Body of pancreas (tissue), 4 donors: Measurements from ENCODE around the gene HYAL1. TPM values are rescaled to one million over a fixed set of nuclear protein-coding genes. Genes with fewer than 3 reads are reported as not detected.

Experiments
- ATAC-seq: fragments of 150-250 bp; one replicate; pipeline ENCODE4 v1.9.1; 2016
- DNase-seq, 4 donors: peaks; one replicate each; pipeline ENCODE4 v3.0.0-alpha.2; 2019
- H3K27ac ChIP-seq, 4 donors: fragments of 200-600 bp; sonication (generic); 1 replicate in 3 of 4; 2 replicates in 1 of 4; pipeline versions ENCODE4 v1.5.1 to v1.6.1; 2016 to 2019; ENCODE audit warnings: mild to moderate bottlenecking in 1 of 4, mixed read lengths in 1 of 4, moderate library complexity in 1 of 4
- H3K27me3 ChIP-seq, 2 donors: fragments of 200-600 bp; sonication (generic); one replicate each; pipeline ENCODE4 v1.6.0; 2016; ENCODE audit warnings: mild to moderate bottlenecking in 1 of 2
- H3K36me3 ChIP-seq, 2 donors: fragments of 200-600 bp; sonication (generic); replicated peaks in 1 of 2; 2 replicates each; pipeline ENCODE4 v1.5.1; 2016; ENCODE audit warnings: low read depth in 2 of 2; ENCODE audit not compliant: insufficient read depth in 1 of 2
- H3K4me1 ChIP-seq: fragments of 200-600 bp; sonication (generic); one replicate; pipeline ENCODE4 v1.6.0; 2016
- H3K4me3 ChIP-seq, 2 donors: fragments of 200-600 bp; sonication (generic); 1 replicate in 1 of 2; 2 replicates in 1 of 2; pipeline ENCODE4 v1.5.1; 2016 to 2019
- H3K9me3 ChIP-seq, 3 donors: fragments of 200-600 bp; sonication (generic); 1 replicate in 2 of 3; 2 replicates in 1 of 3; pipeline ENCODE4 v1.5.1; 2016
- POLR2A ChIP-seq, 3 donors: fragments of 450-650 bp; IDR thresholded peaks; one replicate each; pipeline ENCODE4 v1.6.1; 2016; ENCODE audit warnings: antibody characterized with exemption in 3 of 3, mild to moderate bottlenecking in 2 of 3
- WGBS, 2 donors: methylation state at CpG; one replicate each; pipeline ENCODE4 v1.1.5; 2017; 5-methylcytosine and 5-hydroxymethylcytosine counted together
- intact Hi-C: fragments of 100-400 bp; cut with DNase I; formaldehyde crosslinking; loops from one replicate; pipeline ENCODE4 v1.15.1; 2023
- total RNA-seq, 2 donors: library from RNA; depleted of rRNA; stranded (reverse); fragments of >200 nt; gene quantifications; one replicate each; pipeline ENCODE4 v1.1.0, GENCODE V29; 2016
- TF ChIP-seq, protein P1 (sequence below), 7 experiments: fragments of 450-650 bp in 4 of 7; fragments of 200-600 bp in 3 of 7; sonication (generic) in 3 of 7; IDR thresholded peaks; one replicate each; pipeline ENCODE4 v1.5.1; 2016 to 2019; ENCODE audit warnings: antibody characterized with exemption in 7 of 7

HYAL1 gene
- total RNA-seq, 2 donors from 2014 or later, result 13.0 to 20.4 TPM

DNA sequence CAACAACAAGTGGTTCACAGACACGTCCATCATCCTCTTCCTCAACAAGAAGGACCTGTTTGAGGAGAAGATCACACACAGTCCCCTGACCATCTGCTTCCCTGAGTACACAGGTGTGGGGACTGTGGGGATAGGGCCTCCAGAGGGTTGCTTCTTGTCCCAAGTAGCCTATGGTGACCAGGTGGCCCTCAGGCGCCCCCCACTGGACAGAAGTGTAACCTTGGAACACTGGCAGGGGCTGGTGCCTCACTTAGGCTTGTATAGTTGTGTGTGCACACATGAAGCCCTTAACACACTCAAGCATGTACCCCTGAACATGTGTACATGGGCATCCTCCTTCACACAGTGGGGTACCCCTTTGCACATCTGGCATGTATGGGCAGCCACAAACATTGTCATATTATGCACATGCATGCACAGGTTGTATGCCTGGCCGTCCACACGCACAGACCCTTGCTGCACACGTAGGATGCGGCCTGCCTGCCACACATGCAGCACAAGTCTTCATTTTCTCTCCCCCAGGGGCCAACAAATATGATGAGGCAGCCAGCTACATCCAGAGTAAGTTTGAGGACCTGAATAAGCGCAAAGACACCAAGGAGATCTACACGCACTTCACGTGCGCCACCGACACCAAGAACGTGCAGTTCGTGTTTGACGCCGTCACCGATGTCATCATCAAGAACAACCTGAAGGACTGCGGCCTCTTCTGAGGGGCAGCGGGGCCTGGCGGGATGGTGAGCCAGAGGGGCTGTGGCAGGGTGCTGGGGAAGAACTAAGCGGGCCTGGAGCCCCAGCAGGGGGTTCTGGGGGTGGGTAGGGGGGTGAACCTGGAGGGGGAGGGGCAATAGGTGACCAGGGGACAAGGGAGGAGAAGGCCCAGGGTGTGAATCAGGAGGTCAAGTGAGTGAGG lies 46.1 kb downstream of the HYAL1 start:
- DNase-seq, result peak in 2 of 4 donors; percentile 56 to 69
- peaks cover 24% of the 10 kb centered on the region for H3K4me1 ChIP-seq
- no peak overlapping the region for H3K27ac ChIP-seq
- H3K4me3 ChIP-seq, result no peak overlapping the region
- no peaks in the 10 kb centered on the region for H3K27me3 ChIP-seq
- intact Hi-C loops, result no loop called here
- TF ChIP-seq POLR2A (IDR thresholded peaks at IDR 0.05), result no peak
- TF ChIP-seq, protein P1, sequence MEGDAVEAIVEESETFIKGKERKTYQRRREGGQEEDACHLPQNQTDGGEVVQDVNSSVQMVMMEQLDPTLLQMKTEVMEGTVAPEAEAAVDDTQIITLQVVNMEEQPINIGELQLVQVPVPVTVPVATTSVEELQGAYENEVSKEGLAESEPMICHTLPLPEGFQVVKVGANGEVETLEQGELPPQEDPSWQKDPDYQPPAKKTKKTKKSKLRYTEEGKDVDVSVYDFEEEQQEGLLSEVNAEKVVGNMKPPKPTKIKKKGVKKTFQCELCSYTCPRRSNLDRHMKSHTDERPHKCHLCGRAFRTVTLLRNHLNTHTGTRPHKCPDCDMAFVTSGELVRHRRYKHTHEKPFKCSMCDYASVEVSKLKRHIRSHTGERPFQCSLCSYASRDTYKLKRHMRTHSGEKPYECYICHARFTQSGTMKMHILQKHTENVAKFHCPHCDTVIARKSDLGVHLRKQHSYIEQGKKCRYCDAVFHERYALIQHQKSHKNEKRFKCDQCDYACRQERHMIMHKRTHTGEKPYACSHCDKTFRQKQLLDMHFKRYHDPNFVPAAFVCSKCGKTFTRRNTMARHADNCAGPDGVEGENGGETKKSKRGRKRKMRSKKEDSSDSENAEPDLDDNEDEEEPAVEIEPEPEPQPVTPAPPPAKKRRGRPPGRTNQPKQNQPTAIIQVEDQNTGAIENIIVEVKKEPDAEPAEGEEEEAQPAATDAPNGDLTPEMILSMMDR (IDR thresholded peaks at IDR 0.05), result peak in 6 of 7 experiments; percentile 13 to 52 (median 39)
- peaks cover 4 to 16% of the 10 kb centered on the region in 2 donors for H3K36me3 ChIP-seq
- 90 to 94% methylated on average over 19 to 20 of the region's 20 CpGs for WGBS, 2 donors
- no peaks in the 10 kb centered on the region for H3K9me3 ChIP-seq
- no peak for ATAC-seq

DNA sequence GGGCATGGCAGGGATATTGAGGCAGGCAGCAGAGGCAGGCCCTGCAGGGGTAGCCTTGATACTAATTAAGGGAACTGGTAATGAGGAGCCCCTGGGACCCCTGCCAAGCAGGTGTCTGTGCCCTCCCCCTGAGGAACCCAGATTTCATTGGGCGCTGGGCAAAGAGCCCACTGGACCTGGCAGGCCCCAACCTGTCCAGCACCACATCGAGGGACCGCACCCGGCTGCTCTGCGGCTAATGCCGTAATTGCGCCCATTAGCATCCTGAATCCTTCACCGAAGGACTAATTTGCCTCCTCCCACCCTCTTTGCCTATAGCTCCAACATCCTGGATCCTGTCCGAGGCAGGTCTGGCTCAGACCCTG lies 48.1 kb downstream of the HYAL1 start:
- Histone ChIP-seq H3K4me3 (no peak overlapping the region), H3K9me3 (no peaks in the 10 kb centered on the region), H3K36me3 (peaks cover 4 to 16% of the 10 kb centered on the region in 2 donors), H3K4me1 (peaks cover 16% of the 10 kb centered on the region), H3K27ac (peak overlapping the region in 2 of 4 donors; percentile 60 to 68), H3K27me3 (no peaks in the 10 kb centered on the region)
- WGBS, 2 donors, result 90 to 95% methylated on average over 7 to 9 of the region's 9 CpGs
- DNase-seq (no peak), ATAC-seq (no peak)
- intact Hi-C loops, result no loop called here
- TF ChIP-seq POLR2A (IDR thresholded peaks at IDR 0.05), result no peak
- TF ChIP-seq, protein P1 (IDR thresholded peaks at IDR 0.05), result no peak

DNA sequence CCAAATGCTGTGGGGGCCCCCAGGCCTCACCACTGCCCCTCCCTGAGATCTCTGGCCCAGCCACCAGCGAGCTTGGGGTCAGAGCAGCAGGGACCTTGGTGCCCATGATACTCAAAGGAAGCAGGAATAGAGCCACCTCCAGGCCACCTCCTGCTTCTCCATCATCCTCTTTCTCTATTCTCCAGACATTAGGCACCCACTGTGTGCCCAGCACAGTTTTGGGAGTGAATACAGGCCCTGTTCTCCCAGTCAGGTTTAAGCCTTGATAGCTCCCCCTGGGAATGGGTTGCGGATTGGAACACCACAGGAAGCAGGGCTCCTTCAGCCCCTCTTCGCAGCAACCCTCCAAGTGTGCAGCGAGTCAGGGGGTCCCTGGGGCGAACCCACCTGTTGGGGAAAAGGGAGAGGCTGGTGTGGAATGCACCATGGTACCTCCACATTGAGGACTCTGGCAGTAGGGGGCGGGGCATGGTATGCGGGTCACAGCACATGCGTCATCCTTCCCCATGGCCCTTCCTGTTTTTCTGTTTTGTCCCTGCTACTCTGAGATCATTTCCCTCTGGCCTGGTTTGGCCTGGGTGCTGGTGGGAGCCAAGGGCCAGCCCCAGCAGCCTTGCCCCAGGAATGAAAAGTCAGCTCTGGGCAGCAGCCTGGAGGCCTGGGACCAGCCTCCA lies 48.7 kb downstream of the HYAL1 start:
- peaks cover 14% of the 10 kb centered on the region for H3K4me1 ChIP-seq
- H3K36me3 ChIP-seq, result peaks cover 4 to 16% of the 10 kb centered on the region in 2 donors
- no peak overlapping the region for H3K4me3 ChIP-seq
- DNase-seq (peak in 1 of 4 donors; percentile 71), ATAC-seq (no peak)
- TF ChIP-seq, protein P1 (IDR thresholded peaks at IDR 0.05), result no peak
- no peak for TF ChIP-seq POLR2A (IDR thresholded peaks at IDR 0.05)
- intact Hi-C loops, result no loop called here
- H3K27me3 ChIP-seq, result no peaks in the 10 kb centered on the region
- H3K27ac ChIP-seq, result peak overlapping the region in 3 of 4 donors; percentile 17 to 68 (median 60)
- H3K9me3 ChIP-seq, result no peaks in the 10 kb centered on the region
- 80 to 84% methylated on average over 8 of the region's 8 CpGs for WGBS, 2 donors

DNA sequence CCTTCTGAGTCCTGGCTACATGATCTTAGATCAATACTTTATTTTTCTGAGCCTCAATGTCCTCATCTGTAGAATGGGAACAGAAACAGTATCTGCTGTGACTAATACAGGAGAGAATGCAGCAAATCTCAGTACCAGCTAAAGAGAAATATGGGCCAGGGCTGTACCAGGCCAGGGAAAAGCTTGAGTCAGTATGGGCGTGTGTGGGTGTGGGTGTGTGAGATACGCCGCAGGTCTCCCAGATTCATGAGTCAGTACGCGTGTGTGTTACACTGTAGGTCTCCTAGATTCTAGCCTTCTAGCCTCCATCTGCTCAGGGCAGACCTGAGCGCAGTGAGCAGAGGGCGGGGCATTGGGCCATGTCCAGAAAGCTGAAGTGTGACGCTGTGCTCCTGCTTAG lies 52.2 kb downstream of the HYAL1 start:
- Histone ChIP-seq H3K36me3 (peaks cover 0 to 4% of the 10 kb centered on the region in 2 donors), H3K27ac (no peak overlapping the region), H3K4me1 (peaks cover 24% of the 10 kb centered on the region), H3K4me3 (no peak overlapping the region), H3K9me3 (no peaks in the 10 kb centered on the region), H3K27me3 (no peaks in the 10 kb centered on the region)
- 82 to 83% methylated on average over 8 of the region's 8 CpGs for WGBS, 2 donors
- no peak for ATAC-seq
- TF ChIP-seq POLR2A (IDR thresholded peaks at IDR 0.05), result no peak
- TF ChIP-seq, protein P1 (IDR thresholded peaks at IDR 0.05), result no peak
- DNase-seq, result no peak
- intact Hi-C loops, result no loop called here
